Endothelial cell of umbilical vein (primary cell): Measurements from ENCODE around the gene ZW10. TPM values are rescaled to one million over a fixed set of nuclear protein-coding genes. Genes with fewer than 3 reads are reported as not detected.
"Not testable (repeated sequence)": the region's sequence is repeated elsewhere in the genome, so short reads cannot be mapped to it uniquely, and the experiment has no call there.

Experiments
- BruUV-seq: library from RNA; stranded (reverse); fragments of 400-500 nt; replicated peaks from 2 replicates; lab custom pipeline; 2021; lab: Mats Ljungman, UMichigan
- CTCF ChIA-PET: fragments of 300-600, 350-600 bp; sonication (Branson Sonifier 250); formaldehyde crosslinking; loops from one replicate; lab custom pipeline; 2021; ENCODE audit warnings: antibody characterized with exemption, inconsistent platforms; lab: Charles Lee
- POLR2A ChIA-PET: fragments of 300-600, 350-600 bp; sonication (Branson Sonifier 250); formaldehyde crosslinking; loops from one replicate; lab custom pipeline; 2021; ENCODE audit warnings: antibody characterized with exemption, inconsistent platforms; lab: Charles Lee
- DNase-seq: peaks from one replicate; pipeline ENCODE4 v3.0.0-alpha.2; 2011; ENCODE audit warnings: low read depth, low spot score
- FAIRE-seq: peaks from 2 replicates; lab custom pipeline; 2011; peaks lifted over from hg19 to GRCh38; lab: Jason Lieb, UNC
- H2AFZ ChIP-seq: 2 replicates; pipeline ENCODE4 v1.6.0; 2012; ENCODE audit warnings: low read depth, low read length, control low read depth, inconsistent platforms
- H3K27ac ChIP-seq: 2 replicates; pipeline ENCODE4 v1.5.1; 2011; ENCODE audit warnings: low read depth, mild to moderate bottlenecking, control low read depth, low read length, moderate library complexity; ENCODE audit not compliant: insufficient read depth
- H3K27me3 ChIP-seq, 2 experiments: 2 replicates each; pipeline versions ENCODE4 v1.6.0 to v1.6.1; 2011; ENCODE audit warnings: low read length in 2 of 2, mixed read lengths in 1 of 2; ENCODE audit not compliant: control insufficient read depth in 2 of 2, insufficient read depth in 2 of 2
- H3K36me3 ChIP-seq, 2 experiments: 2 replicates in 1 of 2; 3 replicates in 1 of 2; pipeline ENCODE4 v1.5.1; 2011; ENCODE audit warnings: low read length in 2 of 2, mild to moderate bottlenecking in 1 of 2, moderate library complexity in 1 of 2; ENCODE audit not compliant: control insufficient read depth in 2 of 2, insufficient read depth in 2 of 2; ENCODE audit errors: extremely low read depth in 1 of 2
- H3K4me1 ChIP-seq: 3 replicates; pipeline ENCODE4 v1.5.1; 2011; ENCODE audit warnings: mild to moderate bottlenecking, low read length; ENCODE audit not compliant: control insufficient read depth, insufficient read depth; ENCODE audit errors: extremely low read depth
- H3K4me2 ChIP-seq: 2 replicates; pipeline ENCODE4 v1.6.1; 2011; ENCODE audit warnings: low read length, control low read depth, mixed read lengths; ENCODE audit not compliant: insufficient read depth
- H3K4me3 ChIP-seq, 3 experiments: fragments of 200-600 bp in 1 of 3; sonication (generic), shearing (Covaris generic) in 1 of 3; replicated peaks in 1 of 3; 2 replicates each; pipeline ENCODE4 v1.5.1; 2011 to 2016; ENCODE audit warnings: control low read depth in 3 of 3, low read length in 3 of 3, mild to moderate bottlenecking in 2 of 3, inconsistent platforms in 1 of 3, low read depth in 1 of 3, moderate library complexity in 1 of 3; ENCODE audit not compliant: insufficient read depth in 1 of 3
- H3K79me2 ChIP-seq: 2 replicates; pipeline ENCODE4 v1.6.0; 2012; ENCODE audit warnings: low read length, inconsistent platforms; ENCODE audit not compliant: control insufficient read depth, insufficient read depth
- H3K9ac ChIP-seq: replicated peaks from 2 replicates; pipeline ENCODE3; 2011; ENCODE audit warnings: low read length, control low read depth; ENCODE audit not compliant: insufficient read depth; ENCODE audit errors: extremely low read depth
- H3K9me1 ChIP-seq: replicated peaks from 3 replicates; pipeline ENCODE4 v1.6.0; 2011; ENCODE audit warnings: mild to moderate bottlenecking, low read length; ENCODE audit not compliant: control insufficient read depth, insufficient read depth; ENCODE audit errors: extremely low read depth
- H3K9me3 ChIP-seq: replicated peaks from 2 replicates; pipeline ENCODE4 v1.5.1; 2012; ENCODE audit warnings: low read length, inconsistent platforms; ENCODE audit not compliant: control insufficient read depth, insufficient read depth
- H4K20me1 ChIP-seq: replicated peaks from 2 replicates; pipeline ENCODE3; 2011; ENCODE audit warnings: mild to moderate bottlenecking, low read length; ENCODE audit not compliant: control insufficient read depth, insufficient read depth; ENCODE audit errors: extremely low read depth
- EZH2 ChIP-seq: IDR thresholded peaks from 2 replicates; pipeline ENCODE4 v1.6.1; 2012; ENCODE audit warnings: borderline replicate concordance, low read depth, mild to moderate bottlenecking, moderate library complexity, low read length, inconsistent platforms; ENCODE audit not compliant: severe bottlenecking
- FOS ChIP-seq: IDR thresholded peaks from 2 replicates; pipeline ENCODE4 v1.6.1; 2011; ENCODE audit warnings: mild to moderate bottlenecking, low read length, moderate library complexity, borderline replicate concordance; ENCODE audit not compliant: insufficient read depth
- GATA2 ChIP-seq: IDR thresholded peaks from 2 replicates; pipeline ENCODE4 v1.7.0; 2011; ENCODE audit warnings: low read depth, mild to moderate bottlenecking, moderate library complexity, mixed read lengths, low read length; ENCODE audit not compliant: insufficient read length, insufficient read depth
- JUN ChIP-seq: IDR thresholded peaks from 2 replicates; pipeline ENCODE4 v1.6.1; 2011; ENCODE audit warnings: borderline replicate concordance, low read depth; ENCODE audit not compliant: insufficient read length, insufficient read depth
- MYC ChIP-seq: IDR thresholded peaks from one replicate; pipeline ENCODE4 v1.6.1; 2011; ENCODE audit warnings: mild to moderate bottlenecking, low read depth, low read length
- POLR2A ChIP-seq: IDR thresholded peaks from 2 replicates; pipeline ENCODE4 v1.6.1; 2012; ENCODE audit warnings: low read depth, mild to moderate bottlenecking, control low read depth, low read length
- POLR2AphosphoS5 ChIP-seq: IDR thresholded peaks from 2 replicates; pipeline ENCODE4 v1.6.1; 2012; ENCODE audit warnings: low read depth, mild to moderate bottlenecking, control low read depth, low read length, moderate library complexity; ENCODE audit not compliant: insufficient read depth
- dilution Hi-C: fragments of 300-500 bp; cut with MboI; formaldehyde crosslinking; loops from one replicate; pipeline ENCODE4 v1.15.0; 2019; ENCODE audit warnings: low sequenced_read_pairs; ENCODE audit not compliant: extremely low pct_ligation_motif_present
- intact Hi-C: fragments of 100-400 bp; cut with micrococcal nuclease; formaldehyde crosslinking; loops from one replicate; pipeline ENCODE4 v1.10.0; 2022
- polyA plus RNA-seq, 4 experiments: library from polyadenylated mRNA; depleted of rRNA in 3 of 4; stranded (reverse) in 3 of 4; unstranded in 1 of 4; fragments of >200 nt; gene quantifications; 2 replicates each; pipeline versions ENCODE4 v1.2.1 to v1.2.3, GENCODE V29; 2011 to 2012; ENCODE audit warnings: missing spikeins in 1 of 4
- total RNA-seq: library from RNA; stranded (reverse); gene quantifications from 2 replicates; pipeline ENCODE4 v1.2.3, GENCODE V29; 2021
- TF ChIP-seq, protein P1 (sequence below), 2 donors: IDR thresholded peaks; 1 replicate in 1 of 2; 2 replicates in 1 of 2; pipeline ENCODE4 v1.5.1; 2011; ENCODE audit warnings: low read length in 2 of 2, mild to moderate bottlenecking in 2 of 2, moderate library complexity in 2 of 2, control low read depth in 1 of 2, inconsistent platforms in 1 of 2, low read depth in 1 of 2; ENCODE audit not compliant: insufficient read depth in 1 of 2; ENCODE audit errors: extremely low read depth in 1 of 2
- TF ChIP-seq, protein P2 (sequence below): IDR thresholded peaks from 2 replicates; pipeline ENCODE4 v1.6.1; 2011; ENCODE audit not compliant: insufficient read depth, insufficient read length

Gene ZW10
- total and polyA plus RNA-seq, 2 donors (not counting 3 experiments of a cell fraction or from before 2014, with no cell fraction given), result 7.5 to 22.1 TPM

DNA sequence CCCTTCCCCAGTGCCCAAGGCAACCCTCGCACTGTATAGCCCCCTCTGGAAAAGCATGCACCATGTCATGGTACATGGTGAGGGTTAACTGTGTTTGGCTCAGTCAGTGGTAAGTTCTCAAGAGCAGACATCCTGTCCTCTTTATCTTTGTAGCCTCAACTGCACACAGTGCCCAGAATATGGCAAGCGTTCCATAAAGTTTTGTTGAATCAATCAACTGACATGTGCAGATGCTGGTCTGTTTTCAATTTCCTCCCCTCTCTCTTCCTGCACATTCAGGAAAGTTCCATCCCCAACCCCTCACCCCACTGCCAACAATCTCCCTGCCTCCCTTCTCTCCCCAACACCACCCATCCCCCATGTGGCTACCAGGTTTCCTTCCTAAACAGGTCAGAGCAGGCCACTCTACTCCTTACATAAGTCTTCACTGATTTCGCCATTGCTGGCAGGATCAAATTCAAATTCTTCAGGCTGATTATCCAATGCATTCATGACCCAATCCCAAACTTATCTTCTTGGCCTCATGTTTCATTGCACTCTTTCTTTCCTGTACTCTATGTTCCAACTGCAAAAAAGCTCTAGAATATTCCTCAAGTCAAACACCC lies 51.9 kb downstream of the ZW10 start:
- Histone ChIP-seq H3K4me2 (no peak overlapping the region), H3K27ac (no peak overlapping the region), H3K9me1 (no peaks in the 10 kb centered on the region), H3K27me3 (no peaks in the 10 kb centered on the region), H2AFZ (no peak overlapping the region), H3K9me3 (no peaks in the 10 kb centered on the region), H3K36me3 (no peaks in the 10 kb centered on the region), H4K20me1 (no peaks in the 10 kb centered on the region), H3K79me2 (no peaks in the 10 kb centered on the region), H3K4me3 (no peak overlapping the region), H3K9ac (no peak overlapping the region), H3K4me1 (no peaks in the 10 kb centered on the region)
- CTCF ChIA-PET, result interaction anchor here (1.5 kb wide), 1 partner anchor 9 kb away, joined by 3 read pairs; no protein-coding TSS in a partner anchor
- dilution Hi-C loops (no loop called here), intact Hi-C loops (no loop called here)
- TF ChIP-seq, protein P1, sequence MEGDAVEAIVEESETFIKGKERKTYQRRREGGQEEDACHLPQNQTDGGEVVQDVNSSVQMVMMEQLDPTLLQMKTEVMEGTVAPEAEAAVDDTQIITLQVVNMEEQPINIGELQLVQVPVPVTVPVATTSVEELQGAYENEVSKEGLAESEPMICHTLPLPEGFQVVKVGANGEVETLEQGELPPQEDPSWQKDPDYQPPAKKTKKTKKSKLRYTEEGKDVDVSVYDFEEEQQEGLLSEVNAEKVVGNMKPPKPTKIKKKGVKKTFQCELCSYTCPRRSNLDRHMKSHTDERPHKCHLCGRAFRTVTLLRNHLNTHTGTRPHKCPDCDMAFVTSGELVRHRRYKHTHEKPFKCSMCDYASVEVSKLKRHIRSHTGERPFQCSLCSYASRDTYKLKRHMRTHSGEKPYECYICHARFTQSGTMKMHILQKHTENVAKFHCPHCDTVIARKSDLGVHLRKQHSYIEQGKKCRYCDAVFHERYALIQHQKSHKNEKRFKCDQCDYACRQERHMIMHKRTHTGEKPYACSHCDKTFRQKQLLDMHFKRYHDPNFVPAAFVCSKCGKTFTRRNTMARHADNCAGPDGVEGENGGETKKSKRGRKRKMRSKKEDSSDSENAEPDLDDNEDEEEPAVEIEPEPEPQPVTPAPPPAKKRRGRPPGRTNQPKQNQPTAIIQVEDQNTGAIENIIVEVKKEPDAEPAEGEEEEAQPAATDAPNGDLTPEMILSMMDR (IDR thresholded peaks at IDR 0.05; ENCODE audit: extremely low read depth in 1 of 2, insufficient read depth in 1 of 2, low read depth in 1 of 2, low read length in 2 of 2), result no peak
- TF ChIP-seq POLR2AphosphoS5, result no peak
- no peak for TF ChIP-seq GATA2
- TF ChIP-seq JUN, result no peak
- no peak for TF ChIP-seq POLR2A
- TF ChIP-seq EZH2, result no peak
- TF ChIP-seq FOS, result no peak
- TF ChIP-seq, protein P2, sequence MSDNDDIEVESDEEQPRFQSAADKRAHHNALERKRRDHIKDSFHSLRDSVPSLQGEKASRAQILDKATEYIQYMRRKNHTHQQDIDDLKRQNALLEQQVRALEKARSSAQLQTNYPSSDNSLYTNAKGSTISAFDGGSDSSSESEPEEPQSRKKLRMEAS, result no peak
- no peak for TF ChIP-seq MYC
- POLR2A ChIA-PET, result no interaction called here
- DNase-seq, result no peak
- FAIRE-seq, result no peak
- BruUV-seq, result no TSS peak

DNA sequence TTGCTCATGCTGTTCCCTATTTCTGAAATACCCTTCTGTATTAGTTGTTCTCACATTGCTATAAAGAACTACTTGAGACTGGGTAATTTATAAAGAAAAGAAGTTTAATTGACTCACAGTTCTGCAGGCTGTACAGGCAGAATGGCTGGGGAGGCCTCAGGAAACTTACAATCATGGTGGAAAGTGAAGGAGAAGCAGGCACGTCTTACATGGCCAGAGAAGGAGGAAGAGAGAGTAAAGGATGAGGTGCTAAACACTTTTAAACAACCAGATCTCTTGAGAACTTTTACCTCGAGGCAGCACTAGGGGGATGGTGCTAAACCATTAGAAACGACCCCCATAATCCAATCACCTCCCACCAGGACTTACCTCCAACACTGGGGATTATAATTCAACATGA lies 53.0 kb downstream of the ZW10 start:
- H3K27me3 ChIP-seq, H3K79me2 ChIP-seq, H3K4me1 ChIP-seq, H3K9me1 ChIP-seq, H3K9me3 ChIP-seq, H3K4me2 ChIP-seq, DNase-seq, H3K9ac ChIP-seq, dilution Hi-C loops, BruUV-seq, POLR2A ChIA-PET, H4K20me1 ChIP-seq, H3K27ac ChIP-seq, H3K4me3 ChIP-seq, H2AFZ ChIP-seq, H3K36me3 ChIP-seq, intact Hi-C loops, FAIRE-seq: not testable (repeated sequence)
- CTCF ChIA-PET, result interaction anchor here (1.5 kb wide), 1 partner anchor 10 kb away, joined by 3 read pairs; no protein-coding TSS in a partner anchor
